ENCODE measurements around the gene SCYGR8. TPM values are rescaled to one million over a fixed set of nuclear protein-coding genes. Genes with fewer than 3 reads are reported as not detected.

Gene SCYGR8
- total and polyA plus RNA-seq, 2 of the 8 experiments (the other 6 are each of a cell fraction or from before 2014, with no cell fraction given) = not detected

- H3K56ac ChIP-seq (replicated peaks; ENCODE audit: insufficient read length, low read depth, low read length) = no peak overlapping the region
- H3K79me1 ChIP-seq (ENCODE audit: low read depth, low read length) = no peaks in the 10 kb centered on the region
- no peak overlapping the region for H3K23ac ChIP-seq (ENCODE audit: insufficient read length)
- H4K5ac ChIP-seq (ENCODE audit: insufficient read length, low read depth, low read length) = no peak overlapping the region
- H3K27ac ChIP-seq (ENCODE audit: low read depth, low read length) = no peak overlapping the region
- H3K27me3 ChIP-seq (replicated peaks in 1 of 4; ENCODE audit: control insufficient read depth in 3 of 4, extremely low read depth in 1 of 4, insufficient read depth in 3 of 4, low read length in 3 of 4) = no peaks in the 10 kb centered on the region
- no peak overlapping the region for H2BK120ac ChIP-seq (replicated peaks; ENCODE audit: low read depth, low read length)
- H3K4ac ChIP-seq (replicated peaks; ENCODE audit: insufficient read length, low read depth, low read length) = no peak overlapping the region
- no peak overlapping the region for H2AFZ ChIP-seq (ENCODE audit: low read length)
- H3K79me2 ChIP-seq (ENCODE audit: control insufficient read depth in 1 of 2, insufficient read depth in 2 of 2, low read length in 2 of 2) = no peaks in the 10 kb centered on the region
- FAIRE-seq (peak; percentile 86), DNase-seq (ENCODE audit: low read depth in 1 of 2, low spot score in 2 of 2) (peak; percentile 70 to 89)
- no peak overlapping the region for H3K4me3 ChIP-seq (ENCODE audit: extremely low read depth in 1 of 4, insufficient read depth in 2 of 4, low read depth in 3 of 4, low read length in 4 of 4)
- H2BK20ac ChIP-seq (ENCODE audit: low read length) = no peak overlapping the region
- no peak overlapping the region for H2AK5ac ChIP-seq (ENCODE audit: low read depth, low read length)
- H3K18ac ChIP-seq (ENCODE audit: extremely low read depth, low read length) = no peak overlapping the region
- no peak overlapping the region for H3K9ac ChIP-seq (replicated peaks in 1 of 4; ENCODE audit: extremely low read depth in 1 of 4, low read depth in 3 of 4, low read length in 3 of 4)
- no peaks in the 10 kb centered on the region for H3K23me2 ChIP-seq (ENCODE audit: low read depth, low read length)
- no peak overlapping the region for H3K14ac ChIP-seq (ENCODE audit: insufficient read length)
- no peaks in the 10 kb centered on the region for H4K20me1 ChIP-seq (replicated peaks in 1 of 2; ENCODE audit: control insufficient read depth in 1 of 2, insufficient read depth in 2 of 2, low read length in 2 of 2)
- H4K8ac ChIP-seq (ENCODE audit: extremely low read depth, insufficient read depth, low read length) = no peak overlapping the region
- H3K9me3 ChIP-seq (ENCODE audit: insufficient read depth in 2 of 2, low read depth in 1 of 2, low read length in 1 of 2) = no peaks in the 10 kb centered on the region
- TF ChIP-seq TEAD4 (IDR thresholded peaks at IDR 0.05; ENCODE audit: low read depth, low read length) = peak; percentile 67
- TF ChIP-seq, protein P1, sequence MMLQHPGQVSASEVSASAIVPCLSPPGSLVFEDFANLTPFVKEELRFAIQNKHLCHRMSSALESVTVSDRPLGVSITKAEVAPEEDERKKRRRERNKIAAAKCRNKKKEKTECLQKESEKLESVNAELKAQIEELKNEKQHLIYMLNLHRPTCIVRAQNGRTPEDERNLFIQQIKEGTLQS (IDR thresholded peaks at IDR 0.05; ENCODE audit: insufficient read depth, low read depth, low read length) = 0 out of 2 replicates have a peak, but pooled peaks have one; percentile 20
- no peak for TF ChIP-seq GTF2F1 (IDR thresholded peaks at IDR 0.05; ENCODE audit: borderline replicate concordance, low read depth, low read length)
- TF ChIP-seq YY1 (IDR thresholded peaks at IDR 0.05; ENCODE audit: low read depth, low read length) = peak; percentile 87
- TF ChIP-seq HDAC2 (IDR thresholded peaks at IDR 0.05; ENCODE audit: borderline replicate concordance in 1 of 2, low read depth in 2 of 2, low read length in 2 of 2) = no peak
- peak; percentile 75 to 91 (median 84) for TF ChIP-seq CTCF (IDR thresholded peaks at IDR 0.05; ENCODE audit: control extremely low read depth in 1 of 3, insufficient read depth in 1 of 3, low read depth in 1 of 3, low read length in 3 of 3)
- peak; percentile 99 to 100 for TF ChIP-seq RAD21 (IDR thresholded peaks at IDR 0.05 in 1 of 2, conservative IDR thresholded peaks at IDR 0.05 in 1 of 2; ENCODE audit: low read depth in 2 of 2, low read length in 2 of 2)
- ChIA-PET CTCF (ENCODE audit: partially characterized antibody) (interaction anchor here (0.6 to 5.4 kb wide), 70 partner anchors 8 to 642 kb away, joined by 3 to 92 read pairs (median 4); partner anchors contain the start of genes DAW1, SCYGR2, SCYGR5 and SCYGR8), POLR2A (ENCODE audit: partially characterized antibody) (interaction anchor here (1.2 to 1.4 kb wide), 2 partner anchors 26 to 107 kb away, joined by 4 read pairs; no protein-coding TSS in a partner anchor)
- H3K4me1 ChIP-seq (replicated peaks in 1 of 4; ENCODE audit: control insufficient read depth in 3 of 4, insufficient read depth in 4 of 4, low read length in 3 of 4) = no peaks in the 10 kb centered on the region
- no peak overlapping the region for H2BK5ac ChIP-seq (ENCODE audit: low read depth, low read length)
- no peak overlapping the region for H4K91ac ChIP-seq (replicated peaks; ENCODE audit: insufficient read length, low read length)
- H2BK12ac ChIP-seq (ENCODE audit: low read depth, low read length) = no peak overlapping the region
- no peak overlapping the region for H3K4me2 ChIP-seq (ENCODE audit: insufficient read depth in 1 of 2, low read depth in 2 of 2, low read length in 2 of 2)
- 40% methylated on average over 11 of the region's 11 CpGs; no CpG with 5 or more reads in 1 of the 2 experiments for WGBS, 2 experiments (ENCODE audit: extremely low coverage in 1 of 2, insufficient coverage in 1 of 2, insufficient read length in 1 of 2, insufficient replicate concordance in 2 of 2, low coverage in 1 of 2, low lambda C conversion rate in 2 of 2, missing lambda C conversion rate in 1 of 2)
- no peaks in the 10 kb centered on the region for H3K36me3 ChIP-seq (ENCODE audit: control insufficient read depth in 2 of 4, insufficient read depth in 4 of 4, low read length in 3 of 4)
- peak overlapping the region; percentile 61; the same call in 1 of the 2 replicates for H2BK15ac ChIP-seq (ENCODE audit: low read length)
Measured at GRCh38 chr2:227766373-227766883, 20.7 kb downstream of the SCYGR8 start.
